GM23248 (cell line): ENCODE data around the gene GP2. TPM values are rescaled to one million over a fixed set of nuclear protein-coding genes. Genes with fewer than 3 reads are reported as not detected.

Experiments
- DNase-seq: peaks from one replicate; pipeline ENCODE4 v3.0.0-alpha.2; 2015
- H2AFZ ChIP-seq: fragments of 200-600 bp; sonication (generic); 2 replicates; pipeline ENCODE4 v1.6.1; 2016; ENCODE audit warnings: antibody characterized with exemption
- H3F3A ChIP-seq: fragments of 200-600 bp; sonication (generic); 2 replicates; pipeline ENCODE4 v1.6.1; 2016; ENCODE audit warnings: mild to moderate bottlenecking, antibody characterized with exemption, mixed run types; ENCODE audit not compliant: insufficient read depth
- H3K27ac ChIP-seq: fragments of 200-600 bp; sonication (generic); 2 replicates; pipeline ENCODE4 v1.5.1; 2016; ENCODE audit warnings: mild to moderate bottlenecking
- H3K27me3 ChIP-seq: fragments of 200-600 bp; sonication (generic); replicated peaks from 2 replicates; pipeline ENCODE4 v1.6.1; 2016; ENCODE audit warnings: mild to moderate bottlenecking; ENCODE audit not compliant: insufficient read depth
- H3K36me3 ChIP-seq: fragments of 200-600 bp; sonication (generic); 2 replicates; pipeline ENCODE4 v1.6.1; 2016; ENCODE audit warnings: low read depth, mild to moderate bottlenecking
- H3K4me1 ChIP-seq: fragments of 200-600 bp; sonication (generic); 2 replicates; pipeline ENCODE4 v1.6.1; 2016; ENCODE audit warnings: mild to moderate bottlenecking; ENCODE audit not compliant: insufficient read depth
- H3K4me2 ChIP-seq: fragments of 200-600 bp; sonication (generic); one replicate; pipeline ENCODE4 v1.6.1; 2016; ENCODE audit warnings: mild to moderate bottlenecking; ENCODE audit not compliant: unreplicated experiment
- H3K4me3 ChIP-seq: fragments of 200-600 bp; sonication (generic); 2 replicates; pipeline ENCODE4 v1.5.1; 2016; ENCODE audit warnings: mild to moderate bottlenecking
- H3K79me2 ChIP-seq: fragments of 200-600 bp; sonication (generic); 2 replicates; pipeline ENCODE4 v1.6.1; 2016; ENCODE audit warnings: mild to moderate bottlenecking; ENCODE audit not compliant: insufficient read depth
- H3K9ac ChIP-seq: fragments of 200-600 bp; sonication (generic); 2 replicates; pipeline ENCODE4 v1.6.1; 2016; ENCODE audit warnings: mild to moderate bottlenecking
- H3K9me2 ChIP-seq: fragments of 200-600 bp; sonication (generic); 2 replicates; pipeline ENCODE4 v1.6.1; 2016; ENCODE audit warnings: mixed run types, mild to moderate bottlenecking, moderate library complexity; ENCODE audit not compliant: insufficient read depth
- H3K9me3 ChIP-seq: fragments of 200-600 bp; sonication (generic); one replicate; pipeline ENCODE4 v1.6.1; 2017; ENCODE audit warnings: low read depth
- H4K20me1 ChIP-seq: fragments of 200-600 bp; sonication (generic); 2 replicates; pipeline ENCODE4 v1.6.0; 2016; ENCODE audit not compliant: insufficient read depth
- EZH2 ChIP-seq: fragments of 200-600 bp; sonication (generic); IDR thresholded peaks from 2 replicates; pipeline ENCODE4 v1.6.1; 2018; ENCODE audit warnings: antibody characterized with exemption, mild to moderate bottlenecking; ENCODE audit not compliant: insufficient read depth, poor library complexity, severe bottlenecking
- EZH2phosphoT487 ChIP-seq: fragments of 200-600 bp; sonication (generic); IDR thresholded peaks from 2 replicates; pipeline ENCODE4 v1.6.1; 2018; ENCODE audit warnings: antibody characterized with exemption, moderate library complexity, mild to moderate bottlenecking, low read depth; ENCODE audit not compliant: insufficient read depth
- WGBS, 2 experiments: methylation state at CpG; one replicate each; pipeline ENCODE4 v1.1.6; 2015 to 2017; ENCODE audit warnings: low lambda C conversion rate in 2 of 2, low coverage in 1 of 2; ENCODE audit errors: missing lambda C conversion rate in 2 of 2; 5-methylcytosine and 5-hydroxymethylcytosine counted together
- in situ Hi-C: fragments of 300-500 bp; cut with MboI; formaldehyde crosslinking; loops from 2 replicates; pipeline ENCODE4 v1.15.0; 2020
- polyA plus RNA-seq: library from polyadenylated mRNA; unstranded; fragments of >200 nt; fragmentation: Nextera tagmentation; extraction: Ambion mirVana; gene quantifications from 2 replicates; pipeline ENCODE4 v1.2.1, GENCODE V29; 2016
- total RNA-seq: library from RNA; depleted of rRNA; stranded (reverse); fragments of >200 nt; shearing (Covaris generic); gene quantifications from 2 replicates; pipeline ENCODE4 v1.2.3, GENCODE V29; 2014

The GP2 gene
- total and polyA plus RNA-seq, 2 experiments from 2014 or later, result not detected

DNA sequence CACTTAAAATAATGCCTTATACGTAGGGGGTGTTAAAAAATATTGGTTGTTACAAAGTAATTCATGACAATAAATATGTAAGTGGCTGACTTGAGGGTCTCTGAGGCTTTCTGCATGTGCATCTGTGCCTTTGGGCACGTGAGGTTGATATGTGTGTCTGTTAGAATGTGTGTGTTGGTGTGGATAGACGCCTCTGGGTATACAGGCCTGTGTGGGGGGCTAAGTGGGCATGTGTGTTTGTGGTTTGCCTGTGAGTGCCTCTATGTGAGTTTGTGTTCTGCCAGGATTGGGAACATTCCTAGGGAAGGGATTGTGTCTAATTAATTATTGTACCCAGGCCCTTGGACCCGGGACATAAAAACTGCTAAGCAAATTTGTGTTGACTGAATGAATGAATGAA lies 19.0 kb downstream of the GP2 start:
- in situ Hi-C loops, result no loop called here
- Histone ChIP-seq H3K4me1 (no peaks in the 10 kb centered on the region), H3K9ac (no peak overlapping the region), H3K4me2 (no peak overlapping the region), H2AFZ (no peak overlapping the region), H4K20me1 (no peaks in the 10 kb centered on the region), H3K4me3 (no peak overlapping the region), H3K27me3 (no peaks in the 10 kb centered on the region), H3K79me2 (no peaks in the 10 kb centered on the region), H3K9me2 (no peaks in the 10 kb centered on the region), H3F3A (no peaks in the 10 kb centered on the region), H3K9me3 (no peaks in the 10 kb centered on the region), H3K27ac (no peak overlapping the region), H3K36me3 (no peaks in the 10 kb centered on the region)
- 12 to 20% methylated on average over 4 of the region's 4 CpGs for WGBS, 2 experiments
- TF ChIP-seq EZH2 (no peak), EZH2phosphoT487 (no peak)
- DNase-seq, result no peak

GRCh38 chr16:20307791-20308190 lies 19.5 kb downstream of the GP2 start:
- no peak for DNase-seq
- H3K4me3 ChIP-seq, result no peak overlapping the region
- WGBS, 2 experiments, result 53 to 55% methylated on average over 7 of the region's 7 CpGs
- TF ChIP-seq EZH2phosphoT487, result no peak
- TF ChIP-seq EZH2, result no peak
- H3K4me2 ChIP-seq, result no peak overlapping the region
- no peaks in the 10 kb centered on the region for H3K27me3 ChIP-seq
- H3K4me1 ChIP-seq, result no peaks in the 10 kb centered on the region
- no peaks in the 10 kb centered on the region for H3K9me3 ChIP-seq
- no peaks in the 10 kb centered on the region for H3K9me2 ChIP-seq
- H3K36me3 ChIP-seq, result no peaks in the 10 kb centered on the region
- no peak overlapping the region for H3K27ac ChIP-seq
- no peaks in the 10 kb centered on the region for H3F3A ChIP-seq
- H3K9ac ChIP-seq, result no peak overlapping the region
- in situ Hi-C loops, result no loop called here
- H3K79me2 ChIP-seq, result no peaks in the 10 kb centered on the region
- H2AFZ ChIP-seq, result no peak overlapping the region
- no peaks in the 10 kb centered on the region for H4K20me1 ChIP-seq

DNA sequence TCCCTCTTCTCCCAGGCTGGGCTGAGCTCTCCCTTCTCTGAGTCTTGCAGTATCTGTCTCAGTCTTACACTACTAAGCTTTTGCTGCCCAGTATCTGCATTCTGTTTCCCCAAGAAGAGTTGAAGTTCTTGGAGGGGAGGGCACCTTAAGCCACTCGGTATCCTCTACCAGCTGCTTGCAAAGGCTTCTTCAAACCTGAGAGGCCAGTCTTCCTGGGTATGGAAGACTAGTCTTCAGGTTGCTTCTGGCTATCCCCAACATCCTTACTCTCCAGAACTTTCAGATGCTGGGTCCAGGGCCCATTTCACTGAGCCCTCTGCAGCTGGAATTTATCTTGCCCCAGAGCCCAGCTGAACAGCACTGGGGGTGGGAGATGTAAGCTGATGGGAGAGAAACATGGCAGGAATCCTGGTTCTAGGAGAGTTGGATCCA lies 20.1 kb downstream of the GP2 start:
- Histone ChIP-seq H3K9ac (no peak overlapping the region), H3F3A (no peaks in the 10 kb centered on the region), H3K4me3 (no peak overlapping the region), H2AFZ (no peak overlapping the region), H3K27ac (no peak overlapping the region), H3K4me2 (no peak overlapping the region), H3K79me2 (no peaks in the 10 kb centered on the region), H3K4me1 (no peaks in the 10 kb centered on the region), H3K9me2 (no peaks in the 10 kb centered on the region), H3K27me3 (no peaks in the 10 kb centered on the region), H4K20me1 (no peaks in the 10 kb centered on the region), H3K36me3 (no peaks in the 10 kb centered on the region), H3K9me3 (no peaks in the 10 kb centered on the region)
- WGBS, 2 experiments, result 0 to 41% methylated on average over 1 of the region's 1 CpG
- DNase-seq, result no peak
- TF ChIP-seq EZH2 (no peak), EZH2phosphoT487 (no peak)
- in situ Hi-C loops, result no loop called here

GRCh38 chr16:20306401-20306800 lies 20.9 kb downstream of the GP2 start:
- Histone ChIP-seq H3K4me1 (no peaks in the 10 kb centered on the region), H3K27me3 (no peaks in the 10 kb centered on the region), H3F3A (no peaks in the 10 kb centered on the region), H4K20me1 (no peaks in the 10 kb centered on the region), H3K4me2 (no peak overlapping the region), H2AFZ (no peak overlapping the region), H3K79me2 (no peaks in the 10 kb centered on the region), H3K36me3 (no peaks in the 10 kb centered on the region), H3K9me3 (no peaks in the 10 kb centered on the region), H3K9ac (no peak overlapping the region), H3K4me3 (no peak overlapping the region), H3K9me2 (no peaks in the 10 kb centered on the region), H3K27ac (no peak overlapping the region)
- no peak for DNase-seq
- no peak for TF ChIP-seq EZH2
- TF ChIP-seq EZH2phosphoT487, result no peak
- 25 to 27% methylated on average over 4 of the region's 4 CpGs for WGBS, 2 experiments
- in situ Hi-C loops, result no loop called here

- in situ Hi-C loops, result no loop called here
- no peaks in the 10 kb centered on the region for H3K79me2 ChIP-seq
- DNase-seq, result no peak
- no peaks in the 10 kb centered on the region for H4K20me1 ChIP-seq
- H3F3A ChIP-seq, result no peaks in the 10 kb centered on the region
- no peak overlapping the region for H2AFZ ChIP-seq
- H3K9me2 ChIP-seq, result no peaks in the 10 kb centered on the region
- 37 to 46% methylated on average over 4 of the region's 4 CpGs for WGBS, 2 experiments
- H3K4me1 ChIP-seq, result no peaks in the 10 kb centered on the region
- H3K9ac ChIP-seq, result no peak overlapping the region
- no peak overlapping the region for H3K4me3 ChIP-seq
- H3K4me2 ChIP-seq, result no peak overlapping the region
- no peaks in the 10 kb centered on the region; the same call in 1 of the 2 replicates for H3K27me3 ChIP-seq
- no peaks in the 10 kb centered on the region for H3K9me3 ChIP-seq
- H3K27ac ChIP-seq, result no peak overlapping the region
- no peaks in the 10 kb centered on the region for H3K36me3 ChIP-seq
- TF ChIP-seq EZH2 (no peak), EZH2phosphoT487 (no peak)
Observed at GRCh38 chr16:20303012-20303411, 24.3 kb downstream of the GP2 start.
